Measurements from ENCODE around the gene TTC17. TPM values are rescaled to one million over a fixed set of nuclear protein-coding genes. Genes with fewer than 3 reads are reported as not detected.
"Not testable (repeated sequence)": the region's sequence is repeated elsewhere in the genome, so short reads cannot be mapped to it uniquely, and the experiment has no call there.

Gene TTC17
- total RNA-seq, 2 donors from 2014 or later: 33.6 to 45.3 TPM

GRCh38 chr11:43410394-43410793, 51.7 kb downstream of the TTC17 start:
- DNase-seq (ENCODE audit: low spot score): no peak
- H3K36me3 ChIP-seq: peaks cover 72% of the 10 kb centered on the region
- no peak for TF ChIP-seq CTCF (IDR thresholded peaks at IDR 0.05)
- H3K4me1 ChIP-seq: no peaks in the 10 kb centered on the region
- no peaks in the 10 kb centered on the region for H3K9me3 ChIP-seq
- H3K4me3 ChIP-seq: no peak overlapping the region
- no peak overlapping the region for H3K27ac ChIP-seq
- no peaks in the 10 kb centered on the region for H3K27me3 ChIP-seq

- Histone ChIP-seq H3K27me3 (no peaks in the 10 kb centered on the region), H3K9me3 (no peaks in the 10 kb centered on the region), H3K36me3 (peaks cover 25% of the 10 kb centered on the region), H3K27ac (no peak overlapping the region), H3K4me1 (no peaks in the 10 kb centered on the region), H3K4me3 (no peak overlapping the region)
- no peak for DNase-seq (ENCODE audit: low spot score)
- no peak for TF ChIP-seq CTCF (IDR thresholded peaks at IDR 0.05)
These were observed 59.5 kb downstream of the TTC17 start for GRCh38 chr11:43418197-43418596.

- no peaks in the 10 kb centered on the region for H3K9me3 ChIP-seq
- peak; percentile 30 to 66 for TF ChIP-seq CTCF (IDR thresholded peaks at IDR 0.05)
- H3K36me3 ChIP-seq: peaks cover 20% of the 10 kb centered on the region
- H3K27me3 ChIP-seq: no peaks in the 10 kb centered on the region
- no peaks in the 10 kb centered on the region for H3K4me1 ChIP-seq
- no peak overlapping the region for H3K4me3 ChIP-seq
- no peak overlapping the region for H3K27ac ChIP-seq
- DNase-seq (ENCODE audit: low spot score): no peak
These were observed 60.7 kb downstream of the TTC17 start for GRCh38 chr11:43419460-43419859.

GRCh38 chr11:43427971-43428370, 69.3 kb downstream of the TTC17 start:
- H3K27ac ChIP-seq: no peak overlapping the region
- H3K36me3 ChIP-seq: no peaks in the 10 kb centered on the region
- no peaks in the 10 kb centered on the region for H3K4me1 ChIP-seq
- no peaks in the 10 kb centered on the region for H3K9me3 ChIP-seq
- H3K27me3 ChIP-seq: no peaks in the 10 kb centered on the region
- no peak for TF ChIP-seq CTCF (IDR thresholded peaks at IDR 0.05)
- H3K4me3 ChIP-seq: no peak overlapping the region
- no peak for DNase-seq (ENCODE audit: low spot score)

GRCh38 chr11:43430916-43431315, 72.2 kb downstream of the TTC17 start:
- not testable (repeated sequence) for H3K36me3 ChIP-seq

GRCh38 chr11:43434893-43435292, 76.2 kb downstream of the TTC17 start:
- no peak for TF ChIP-seq CTCF (IDR thresholded peaks at IDR 0.05)
- no peaks in the 10 kb centered on the region for H3K27me3 ChIP-seq
- DNase-seq (ENCODE audit: low spot score): no peak
- no peaks in the 10 kb centered on the region for H3K9me3 ChIP-seq
- H3K36me3 ChIP-seq: peaks cover 19% of the 10 kb centered on the region
- no peak overlapping the region for H3K4me3 ChIP-seq
- H3K4me1 ChIP-seq: peaks cover 0 to 10% of the 10 kb centered on the region in 2 donors
- H3K27ac ChIP-seq: no peak overlapping the region

More at GRCh38 chr11:43430916-43431315, 72.2 kb downstream of the TTC17 start:
- not testable (repeated sequence) for DNase-seq (ENCODE audit: low spot score); H3K27ac ChIP-seq; H3K4me1 ChIP-seq; H3K9me3 ChIP-seq; H3K4me3 ChIP-seq; H3K27me3 ChIP-seq

Data from right atrium auricular region (tissue), 2 donors.